ENCODE results near the gene ATG7. TPM values are rescaled to one million over a fixed set of nuclear protein-coding genes. Genes with fewer than 3 reads are reported as not detected.

ATG7 gene
- total and polyA plus RNA-seq, 10 of the 15 experiments (the other 5 are each of a cell fraction or from before 2014, with no cell fraction given) = 13.5 to 49.5 (median 26.4) TPM

DNA sequence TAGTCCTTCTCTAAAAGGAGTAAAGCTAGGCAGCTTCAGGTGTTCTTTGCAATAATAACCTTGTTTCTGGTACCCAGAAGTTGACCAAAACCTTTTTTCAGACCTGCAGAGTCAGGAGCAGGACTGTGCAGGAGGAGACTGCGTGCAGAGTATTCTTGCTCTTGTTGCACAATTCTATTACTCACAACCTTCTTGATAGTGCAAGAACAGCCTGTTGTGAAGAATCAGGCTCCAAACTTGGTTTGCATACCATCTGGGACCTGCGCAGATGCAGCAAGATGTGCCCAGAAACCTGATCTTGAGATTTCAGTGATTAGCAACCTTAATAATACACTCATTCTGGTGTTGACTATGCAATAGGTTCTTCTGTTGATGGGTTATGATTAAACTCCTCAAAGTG lies 111.9 kb downstream of the ATG7 start:
- Histone ChIP-seq H3K4me3 (no peak overlapping the region), H3K27ac (ENCODE audit: control insufficient read depth, insufficient read depth) (no peak overlapping the region), H3K9ac (ENCODE audit: control insufficient read depth, insufficient read depth, low read length) (no peak overlapping the region), H3K27me3 (replicated peaks in 1 of 2; ENCODE audit: control insufficient read depth in 2 of 2, insufficient read depth in 2 of 2, low read length in 1 of 2) (no peaks in the 10 kb centered on the region), H4K20me1 (ENCODE audit: control insufficient read depth, insufficient read depth) (no peaks in the 10 kb centered on the region), H3K79me2 (ENCODE audit: control insufficient read depth, insufficient read depth, low read length) (no peaks in the 10 kb centered on the region), H3K4me2 (ENCODE audit: control insufficient read depth, insufficient read depth) (no peak overlapping the region), H3K36me3 (ENCODE audit: control insufficient read depth in 2 of 2, insufficient read depth in 2 of 2, low read length in 1 of 2) (no peaks in the 10 kb centered on the region), H2AFZ (ENCODE audit: control insufficient read depth, low read depth, low read length) (no peak overlapping the region), H3K9me3 (replicated peaks; ENCODE audit: control insufficient read depth, insufficient read depth, low read length) (no peaks in the 10 kb centered on the region), H3K4me1 (ENCODE audit: control insufficient read depth, insufficient read depth, low read length) (no peaks in the 10 kb centered on the region)
- ChIA-PET SMC1A (ENCODE audit: uncharacterized antibody, unreplicated experiment) (interaction anchor here (0.9 kb wide), 1 partner anchor 14 kb away, joined by 3 read pairs; no protein-coding TSS in a partner anchor), CTCF (no interaction called here), POLR2A (interaction anchor here (0.5 kb wide), 1 partner anchor 10 kb away, joined by 10 read pairs; no protein-coding TSS in a partner anchor), RAD21 (ENCODE audit: unreplicated experiment) (no interaction called here)
- in situ Hi-C loops (cut with MboI) = loop anchor here (5.0 to 10.0 kb wide), 2 partner anchors 268 to 421 kb away; no protein-coding TSS in a partner anchor
- intact Hi-C loops (cut with micrococcal nuclease; ENCODE audit: unreplicated experiment) = no loop called here
- no peak for DNase-seq (ENCODE audit: low read depth, low spot score)
- FAIRE-seq = no peak
- BruUV-seq (replicated peaks) = no TSS peak
- TF ChIP-seq FOXK2 (IDR thresholded peaks at IDR 0.05) = no peak
- TF ChIP-seq JUNB (IDR thresholded peaks at IDR 0.05) = no peak
- TF ChIP-seq, protein P1, sequence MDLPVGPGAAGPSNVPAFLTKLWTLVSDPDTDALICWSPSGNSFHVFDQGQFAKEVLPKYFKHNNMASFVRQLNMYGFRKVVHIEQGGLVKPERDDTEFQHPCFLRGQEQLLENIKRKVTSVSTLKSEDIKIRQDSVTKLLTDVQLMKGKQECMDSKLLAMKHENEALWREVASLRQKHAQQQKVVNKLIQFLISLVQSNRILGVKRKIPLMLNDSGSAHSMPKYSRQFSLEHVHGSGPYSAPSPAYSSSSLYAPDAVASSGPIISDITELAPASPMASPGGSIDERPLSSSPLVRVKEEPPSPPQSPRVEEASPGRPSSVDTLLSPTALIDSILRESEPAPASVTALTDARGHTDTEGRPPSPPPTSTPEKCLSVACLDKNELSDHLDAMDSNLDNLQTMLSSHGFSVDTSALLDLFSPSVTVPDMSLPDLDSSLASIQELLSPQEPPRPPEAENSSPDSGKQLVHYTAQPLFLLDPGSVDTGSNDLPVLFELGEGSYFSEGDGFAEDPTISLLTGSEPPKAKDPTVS (IDR thresholded peaks at IDR 0.05; ENCODE audit: low read depth, low read length) = no peak
- TF ChIP-seq NRF1 (conservative IDR thresholded peaks at IDR 0.05; ENCODE audit: low read depth, low read length) = no peak
- no peak for TF ChIP-seq PML (IDR thresholded peaks at IDR 0.05; ENCODE audit: low read length)
- TF ChIP-seq, protein P2, sequence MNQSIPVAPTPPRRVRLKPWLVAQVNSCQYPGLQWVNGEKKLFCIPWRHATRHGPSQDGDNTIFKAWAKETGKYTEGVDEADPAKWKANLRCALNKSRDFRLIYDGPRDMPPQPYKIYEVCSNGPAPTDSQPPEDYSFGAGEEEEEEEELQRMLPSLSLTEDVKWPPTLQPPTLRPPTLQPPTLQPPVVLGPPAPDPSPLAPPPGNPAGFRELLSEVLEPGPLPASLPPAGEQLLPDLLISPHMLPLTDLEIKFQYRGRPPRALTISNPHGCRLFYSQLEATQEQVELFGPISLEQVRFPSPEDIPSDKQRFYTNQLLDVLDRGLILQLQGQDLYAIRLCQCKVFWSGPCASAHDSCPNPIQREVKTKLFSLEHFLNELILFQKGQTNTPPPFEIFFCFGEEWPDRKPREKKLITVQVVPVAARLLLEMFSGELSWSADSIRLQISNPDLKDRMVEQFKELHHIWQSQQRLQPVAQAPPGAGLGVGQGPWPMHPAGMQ (IDR thresholded peaks at IDR 0.05; ENCODE audit: borderline replicate concordance) = no peak
- no peak for TF ChIP-seq SIX5 (IDR thresholded peaks at IDR 0.05; ENCODE audit: low read depth, low read length, severe bottlenecking)
- TF ChIP-seq, protein P3, sequence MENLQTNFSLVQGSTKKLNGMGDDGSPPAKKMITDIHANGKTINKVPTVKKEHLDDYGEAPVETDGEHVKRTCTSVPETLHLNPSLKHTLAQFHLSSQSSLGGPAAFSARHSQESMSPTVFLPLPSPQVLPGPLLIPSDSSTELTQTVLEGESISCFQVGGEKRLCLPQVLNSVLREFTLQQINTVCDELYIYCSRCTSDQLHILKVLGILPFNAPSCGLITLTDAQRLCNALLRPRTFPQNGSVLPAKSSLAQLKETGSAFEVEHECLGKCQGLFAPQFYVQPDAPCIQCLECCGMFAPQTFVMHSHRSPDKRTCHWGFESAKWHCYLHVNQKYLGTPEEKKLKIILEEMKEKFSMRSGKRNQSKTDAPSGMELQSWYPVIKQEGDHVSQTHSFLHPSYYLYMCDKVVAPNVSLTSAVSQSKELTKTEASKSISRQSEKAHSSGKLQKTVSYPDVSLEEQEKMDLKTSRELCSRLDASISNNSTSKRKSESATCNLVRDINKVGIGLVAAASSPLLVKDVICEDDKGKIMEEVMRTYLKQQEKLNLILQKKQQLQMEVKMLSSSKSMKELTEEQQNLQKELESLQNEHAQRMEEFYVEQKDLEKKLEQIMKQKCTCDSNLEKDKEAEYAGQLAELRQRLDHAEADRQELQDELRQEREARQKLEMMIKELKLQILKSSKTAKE (IDR thresholded peaks at IDR 0.05; ENCODE audit: low read depth, poor library complexity, severe bottlenecking) = no peak
- TF ChIP-seq NR2C1 (IDR thresholded peaks at IDR 0.05) = no peak
- no peak for TF ChIP-seq BMI1 (IDR thresholded peaks at IDR 0.05; ENCODE audit: borderline replicate concordance)
- no peak for ATAC-seq
- WGBS (ENCODE audit: insufficient coverage, insufficient replicate concordance, low lambda C conversion rate, missing lambda C conversion rate) = 91% methylated on average over 2 of the region's 2 CpGs
